GM20000 (cell line): Measurements from ENCODE around the gene DNAJC11.

Source experiments
- DNase-seq: peaks from one replicate; pipeline ENCODE4 v3.0.0; 2012; ENCODE audit warnings: low spot score
- CTCF ChIP-seq: IDR thresholded peaks from 2 replicates; pipeline ENCODE4 v1.5.1; 2012; ENCODE audit warnings: mild to moderate bottlenecking, control low read depth; ENCODE audit errors: extremely low read depth, missing control alignments

The DNAJC11 gene

GRCh38 chr1:6695868-6696267 is 5.7 kb downstream of the DNAJC11 start:
- no peak for DNase-seq
- no peak for TF ChIP-seq CTCF

- no peak for TF ChIP-seq CTCF
- no peak for DNase-seq
These were observed 7.4 kb downstream of the DNAJC11 start for GRCh38 chr1:6694121-6694713.

DNA sequence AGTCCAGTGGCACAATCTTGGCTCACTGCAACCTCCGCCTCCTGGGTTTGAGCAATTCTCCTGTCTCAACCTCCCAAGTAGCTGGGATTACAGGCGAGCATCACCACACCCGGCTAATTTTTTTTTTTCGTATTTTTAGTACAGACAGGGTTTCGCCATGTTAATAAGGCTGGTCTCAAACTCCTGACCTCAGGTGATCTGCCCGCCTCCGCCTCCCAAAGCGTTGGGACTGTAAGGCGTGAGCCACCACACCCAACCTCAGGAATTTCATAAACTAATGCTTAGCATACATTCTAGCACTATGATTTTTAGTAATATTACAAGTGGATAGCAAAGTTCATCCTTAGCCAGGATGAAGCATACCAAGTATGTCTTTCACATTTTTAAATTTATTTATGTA is 8.7 kb downstream of the DNAJC11 start:
- TF ChIP-seq CTCF: no peak
- no peak for DNase-seq

GRCh38 chr1:6691507-6691906 is 10.1 kb downstream of the DNAJC11 start:
- DNase-seq: no peak
- TF ChIP-seq CTCF: no peak

DNA sequence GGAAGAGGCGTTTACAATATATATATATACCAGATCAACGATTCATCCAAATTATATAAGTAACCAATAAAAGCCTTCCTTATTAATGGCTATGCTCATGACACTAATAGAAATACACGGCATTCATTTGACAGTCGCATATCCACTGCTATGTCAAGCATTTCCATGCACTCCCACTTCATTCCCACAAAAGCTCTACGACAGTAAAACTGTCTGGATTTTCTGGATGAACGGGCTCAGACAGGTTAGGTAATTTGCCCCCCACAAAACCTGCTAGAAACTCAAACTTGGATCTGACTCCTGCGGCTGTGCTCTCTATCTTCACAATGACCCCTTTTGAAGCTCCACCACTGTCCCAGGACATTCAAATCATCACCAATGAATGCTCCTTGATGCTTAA is 11.4 kb downstream of the DNAJC11 start:
- TF ChIP-seq CTCF: no peak
- DNase-seq: no peak

- TF ChIP-seq CTCF: no peak
- DNase-seq: no peak
These were observed 12.9 kb downstream of the DNAJC11 start for GRCh38 chr1:6688757-6689156.

DNA sequence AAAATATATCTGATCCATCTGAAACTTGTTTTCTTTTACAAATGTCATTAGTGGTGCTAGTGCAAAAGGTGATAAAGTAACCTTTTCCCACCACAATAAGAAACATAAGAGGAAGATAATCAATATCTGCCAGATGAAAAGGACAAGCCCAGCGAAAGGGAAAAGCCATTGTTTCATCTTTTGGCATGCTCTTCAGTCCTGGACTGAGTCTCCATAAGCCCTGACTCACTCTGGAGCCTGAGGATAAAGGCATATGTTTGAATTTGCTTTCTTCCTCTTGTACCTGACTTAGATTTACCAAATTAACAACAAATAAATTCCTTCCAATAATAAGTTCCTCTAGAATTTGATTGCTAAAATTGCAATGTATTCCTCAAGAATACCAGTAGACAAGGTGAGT is 13.6 kb downstream of the DNAJC11 start:
- no peak for DNase-seq
- TF ChIP-seq CTCF: no peak
